ENCODE measurements around the gene ZDHHC16. TPM values are rescaled to one million over a fixed set of nuclear protein-coding genes. Genes with fewer than 3 reads are reported as not detected.

Gene ZDHHC16
- total and polyA plus RNA-seq, 10 of the 15 experiments (the other 5 are each of a cell fraction or from before 2014, with no cell fraction given) = 16.8 to 63.1 (median 29.8) TPM

- TF ChIP-seq, protein P1, sequence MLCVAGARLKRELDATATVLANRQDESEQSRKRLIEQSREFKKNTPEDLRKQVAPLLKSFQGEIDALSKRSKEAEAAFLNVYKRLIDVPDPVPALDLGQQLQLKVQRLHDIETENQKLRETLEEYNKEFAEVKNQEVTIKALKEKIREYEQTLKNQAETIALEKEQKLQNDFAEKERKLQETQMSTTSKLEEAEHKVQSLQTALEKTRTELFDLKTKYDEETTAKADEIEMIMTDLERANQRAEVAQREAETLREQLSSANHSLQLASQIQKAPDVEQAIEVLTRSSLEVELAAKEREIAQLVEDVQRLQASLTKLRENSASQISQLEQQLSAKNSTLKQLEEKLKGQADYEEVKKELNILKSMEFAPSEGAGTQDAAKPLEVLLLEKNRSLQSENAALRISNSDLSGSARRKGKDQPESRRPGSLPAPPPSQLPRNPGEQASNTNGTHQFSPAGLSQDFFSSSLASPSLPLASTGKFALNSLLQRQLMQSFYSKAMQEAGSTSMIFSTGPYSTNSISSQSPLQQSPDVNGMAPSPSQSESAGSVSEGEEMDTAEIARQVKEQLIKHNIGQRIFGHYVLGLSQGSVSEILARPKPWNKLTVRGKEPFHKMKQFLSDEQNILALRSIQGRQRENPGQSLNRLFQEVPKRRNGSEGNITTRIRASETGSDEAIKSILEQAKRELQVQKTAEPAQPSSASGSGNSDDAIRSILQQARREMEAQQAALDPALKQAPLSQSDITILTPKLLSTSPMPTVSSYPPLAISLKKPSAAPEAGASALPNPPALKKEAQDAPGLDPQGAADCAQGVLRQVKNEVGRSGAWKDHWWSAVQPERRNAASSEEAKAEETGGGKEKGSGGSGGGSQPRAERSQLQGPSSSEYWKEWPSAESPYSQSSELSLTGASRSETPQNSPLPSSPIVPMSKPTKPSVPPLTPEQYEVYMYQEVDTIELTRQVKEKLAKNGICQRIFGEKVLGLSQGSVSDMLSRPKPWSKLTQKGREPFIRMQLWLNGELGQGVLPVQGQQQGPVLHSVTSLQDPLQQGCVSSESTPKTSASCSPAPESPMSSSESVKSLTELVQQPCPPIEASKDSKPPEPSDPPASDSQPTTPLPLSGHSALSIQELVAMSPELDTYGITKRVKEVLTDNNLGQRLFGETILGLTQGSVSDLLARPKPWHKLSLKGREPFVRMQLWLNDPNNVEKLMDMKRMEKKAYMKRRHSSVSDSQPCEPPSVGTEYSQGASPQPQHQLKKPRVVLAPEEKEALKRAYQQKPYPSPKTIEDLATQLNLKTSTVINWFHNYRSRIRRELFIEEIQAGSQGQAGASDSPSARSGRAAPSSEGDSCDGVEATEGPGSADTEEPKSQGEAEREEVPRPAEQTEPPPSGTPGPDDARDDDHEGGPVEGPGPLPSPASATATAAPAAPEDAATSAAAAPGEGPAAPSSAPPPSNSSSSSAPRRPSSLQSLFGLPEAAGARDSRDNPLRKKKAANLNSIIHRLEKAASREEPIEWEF (IDR thresholded peaks at IDR 0.05; ENCODE audit: insufficient replicate concordance, low read depth, low read length) = no peak
- peak; percentile 28; the same call in 1 of the 2 replicates for TF ChIP-seq RUNX3 (IDR thresholded peaks at IDR 0.05; ENCODE audit: low read length)
Measured at GRCh38 chr10:97426776-97427570, 19.0 kb upstream of the ZDHHC16 start (continued).

- ATAC-seq (peak; percentile 63), DNase-seq (ENCODE audit: low read depth, low spot score) (no peak), FAIRE-seq (no peak)
- CTCF ChIA-PET = interaction anchor here (0.6 to 1.9 kb wide), 7 partner anchors 14 to 149 kb away, joined by 3 to 10 read pairs (median 4); partner anchors contain the start of gene RRP12
- SMC1A ChIA-PET (ENCODE audit: uncharacterized antibody, unreplicated experiment) = interaction anchor here (0.8 to 2.1 kb wide), 5 partner anchors 11 to 27 kb away, joined by 3 to 12 read pairs (median 3); partner anchors contain the start of gene RRP12
- peaks cover 58% of the 10 kb centered on the region for H3K79me2 ChIP-seq (ENCODE audit: control insufficient read depth, insufficient read depth, low read length)
- peak overlapping the region; percentile 78 for H3K4me2 ChIP-seq (ENCODE audit: control insufficient read depth, insufficient read depth)
- H3K4me3 ChIP-seq = peak overlapping the region; percentile 92
- peaks cover 18% of the 10 kb centered on the region for H3K4me1 ChIP-seq (ENCODE audit: control insufficient read depth, insufficient read depth, low read length)
- H3K36me3 ChIP-seq (ENCODE audit: control insufficient read depth in 2 of 2, insufficient read depth in 2 of 2, low read length in 1 of 2) = peaks cover 5 to 19% of the 10 kb centered on the region in 2 experiments; a peak in 3 of 4 replicates
- POLR2A ChIA-PET = interaction anchor here (0.7 to 2.6 kb wide), 6 partner anchors 10 to 309 kb away, joined by 3 to 9 read pairs (median 4); partner anchors contain the start of gene RRP12
- no peak overlapping the region for H2AFZ ChIP-seq (ENCODE audit: control insufficient read depth, low read depth, low read length)
- TSS peak; percentile 61 for BruUV-seq (replicated peaks)
- no peak for TF ChIP-seq NFIC (IDR thresholded peaks at IDR 0.05; ENCODE audit: low read depth, low read length)
- peak; percentile 49; the same call in 1 of the 2 replicates for TF ChIP-seq JUNB (IDR thresholded peaks at IDR 0.05)
- TF ChIP-seq TAF1 (IDR thresholded peaks at IDR 0.05; ENCODE audit: borderline replicate concordance, low read depth, low read length) = 0 out of 2 replicates have a peak, but pooled peaks have one; percentile 26
- peak; percentile 54; the same call in 1 of the 2 replicates for TF ChIP-seq ATF7 (IDR thresholded peaks at IDR 0.05; ENCODE audit: low read depth)
- 0 out of 2 replicates have a peak, but pooled peaks have one; percentile 20 for TF ChIP-seq CREM (IDR thresholded peaks at IDR 0.05; ENCODE audit: low read depth)
- TF ChIP-seq YY1 (IDR thresholded peaks at IDR 0.05; ENCODE audit: low read depth, low read length) = peak; percentile 93
- no peak for TF ChIP-seq CHD1 (IDR thresholded peaks at IDR 0.05; ENCODE audit: low read depth, low read length)
- TF ChIP-seq RUNX3 (IDR thresholded peaks at IDR 0.05; ENCODE audit: low read length) = peak; percentile 35; the same call in 1 of the 2 replicates
- intact Hi-C loops (cut with micrococcal nuclease; ENCODE audit: unreplicated experiment) = loop anchor here (2.0 to 5.0 kb wide), 2 partner anchors 21 to 70 kb away; partner anchors contain the start of genes MMS19 and UBTD1
- WGBS (ENCODE audit: insufficient coverage, insufficient replicate concordance, low lambda C conversion rate, missing lambda C conversion rate) = 0% methylated on average over 9 of the region's 9 CpGs
- H3K9me3 ChIP-seq (replicated peaks; ENCODE audit: control insufficient read depth, insufficient read depth, low read length) = no peaks in the 10 kb centered on the region
- RAD21 ChIA-PET (ENCODE audit: unreplicated experiment) = interaction anchor here (1.4 to 1.9 kb wide), 2 partner anchors 15 to 20 kb away, joined by 3 to 4 read pairs; no protein-coding TSS in a partner anchor
- H3K27ac ChIP-seq (ENCODE audit: control insufficient read depth, insufficient read depth) = peak overlapping the region; percentile 95
- no peaks in the 10 kb centered on the region for H3K27me3 ChIP-seq (replicated peaks in 1 of 2; ENCODE audit: control insufficient read depth in 2 of 2, insufficient read depth in 2 of 2, low read length in 1 of 2)
- H3K9ac ChIP-seq (ENCODE audit: control insufficient read depth, insufficient read depth, low read length) = peak overlapping the region; percentile 89
- in situ Hi-C loops (cut with MboI) = no loop called here
- H4K20me1 ChIP-seq (ENCODE audit: control insufficient read depth, insufficient read depth) = peaks cover 8% of the 10 kb centered on the region; the same call in 1 of the 2 replicates
Measured at GRCh38 chr10:97427571-97428179, 18.3 kb upstream of the ZDHHC16 start.

All from GM12878 (cell line).